GM21717 (cell line): ENCODE measurements around the gene BEST2.

ENCODE experiments used
- ATAC-seq: cut with Tn5 transposase; IDR thresholded peaks from one replicate; pipeline ENCODE4 v1.9.1; 2021; ENCODE audit warnings: mild to moderate bottlenecking, moderate library complexity; ENCODE audit not compliant: unreplicated experiment

Gene BEST2

GRCh38 chr19:12785431-12786031 is 33.9 kb downstream of the BEST2 start:
- no peak for ATAC-seq

- no peak for ATAC-seq
Observed at GRCh38 chr19:12786141-12786870, 34.7 kb downstream of the BEST2 start.

GRCh38 chr19:12786952-12787351 is 35.4 kb downstream of the BEST2 start:
- no peak for ATAC-seq

GRCh38 chr19:12787458-12787857 is 35.9 kb downstream of the BEST2 start:
- ATAC-seq, result no peak

GRCh38 chr19:12788042-12788681 is 36.6 kb downstream of the BEST2 start:
- ATAC-seq, result no peak

GRCh38 chr19:12788682-12789097 is 37.1 kb downstream of the BEST2 start:
- ATAC-seq, result no peak

GRCh38 chr19:12789098-12789903 is 37.7 kb downstream of the BEST2 start:
- no peak for ATAC-seq

GRCh38 chr19:12789904-12790619 is 38.5 kb downstream of the BEST2 start:
- ATAC-seq, result peak; percentile 31

- ATAC-seq, result no peak
Observed at GRCh38 chr19:12790628-12791344, 39.2 kb downstream of the BEST2 start.

GRCh38 chr19:12791345-12792050 is 39.9 kb downstream of the BEST2 start, which contains the start of gene JUNB:
Gene JUNB, plus strand, starts transcription at chr19:12791486. Its CDS starts 286 bp downstream, at chr19:12791772.
- ATAC-seq, result no peak

- no peak for ATAC-seq
Observed at GRCh38 chr19:12792051-12792852, 40.7 kb downstream of the BEST2 start.

GRCh38 chr19:12792853-12793289 is 41.3 kb downstream of the BEST2 start:
- ATAC-seq, result no peak

GRCh38 chr19:12793290-12794195 is 42.0 kb downstream of the BEST2 start:
- ATAC-seq, result peak; percentile 15

GRCh38 chr19:12794196-12794941 is 42.8 kb downstream of the BEST2 start:
- ATAC-seq, result no peak

GRCh38 chr19:12794971-12795381 is 43.4 kb downstream of the BEST2 start:
- ATAC-seq, result no peak
